Measurements from ENCODE around the gene RO60. TPM values are rescaled to one million over a fixed set of nuclear protein-coding genes. Genes with fewer than 3 reads are reported as not detected.

RO60 gene
- total RNA-seq (10 to 100 TPM; 95.8 to 96.3 TPM), polyA plus RNA-seq (ENCODE audit: insufficient read depth, low read depth, low replicate concordance) (26.7 TPM)
- long read RNA-seq, donor 1, full-length matches to known transcripts, result 7 of 7 reads
- long read RNA-seq, donor 1, partial matches to known transcripts, result 0 of 7 reads
- long read RNA-seq, donor 1, other reads (novel, unspliced or antisense), result 0 of 7 reads
- long read RNA-seq, donor 2, result 0 reads

- peak; percentile 58 for TF ChIP-seq POLR2A (IDR thresholded peaks at IDR 0.05)
- TF ChIP-seq CTCF (IDR thresholded peaks at IDR 0.05), result peak in 1 of 3 experiments; percentile 6
- Histone ChIP-seq H3K4me1 (peaks cover 21% of the 10 kb centered on the region), H3K9me3 (no peaks in the 10 kb centered on the region), H3K27me3 (no peaks in the 10 kb centered on the region), H3K27ac (peak within 1 kb of the TSS; percentile 95 to 97), H3K4me3 (peak within 1 kb of the TSS; percentile 91 to 96), H3K36me3 (ENCODE audit: low read depth, missing control alignments) (no peaks in the 10 kb centered on the region)
- intact Hi-C loops (cut with DNase I; ENCODE audit: low total_unique reads), result loop anchor here (1.0 kb wide), 1 partner anchor 63 kb away; the partner anchor contains the start of gene CDC73
- WGBS, 2 donors, result 0 to 2% methylated on average over 18 to 73 of the region's 74 CpGs
- DNase-seq, result peak; percentile 98
Observed at GRCh38 chr1:193059282-193060114, at the start of gene RO60, which contains the start of gene UCHL5. TSS of gene RO60 (plus strand) at chr1:193059612. CDS start at chr1:193069055, 9,443 bp downstream. TSS of gene UCHL5 (minus strand) at chr1:193059360. CDS start at chr1:193059260, 100 bp downstream.

GRCh38 chr1:193011406-193011805, 48.0 kb upstream of the RO60 start:
- Histone ChIP-seq H3K4me1 (no peaks in the 10 kb centered on the region), H3K27me3 (no peaks in the 10 kb centered on the region), H3K36me3 (ENCODE audit: low read depth, missing control alignments) (no peaks in the 10 kb centered on the region), H3K9me3 (no peaks in the 10 kb centered on the region), H3K27ac (no peak overlapping the region), H3K4me3 (no peak overlapping the region)
- WGBS, 2 donors, result 92 to 97% methylated on average over 1 of the region's 1 CpG
- no peak for DNase-seq
- intact Hi-C loops (cut with DNase I; ENCODE audit: low total_unique reads), result no loop called here
- no peak for TF ChIP-seq CTCF (IDR thresholded peaks at IDR 0.05)
- TF ChIP-seq POLR2A (IDR thresholded peaks at IDR 0.05), result no peak

GRCh38 chr1:193013005-193013404, 46.4 kb upstream of the RO60 start:
- DNase-seq, result no peak
- no peak overlapping the region for H3K27ac ChIP-seq
- no peaks in the 10 kb centered on the region for H3K4me1 ChIP-seq
- H3K27me3 ChIP-seq, result no peaks in the 10 kb centered on the region
- no peaks in the 10 kb centered on the region for H3K36me3 ChIP-seq (ENCODE audit: low read depth, missing control alignments)
- TF ChIP-seq CTCF (IDR thresholded peaks at IDR 0.05), result no peak
- TF ChIP-seq POLR2A (IDR thresholded peaks at IDR 0.05), result no peak
- no peaks in the 10 kb centered on the region for H3K9me3 ChIP-seq
- intact Hi-C loops (cut with DNase I; ENCODE audit: low total_unique reads), result no loop called here
- no peak overlapping the region for H3K4me3 ChIP-seq
- 55 to 57% methylated on average over 2 of the region's 2 CpGs for WGBS, 2 donors

- intact Hi-C loops (cut with DNase I; ENCODE audit: low total_unique reads), result no loop called here
- Histone ChIP-seq H3K9me3 (no peaks in the 10 kb centered on the region), H3K27ac (no peak overlapping the region), H3K27me3 (no peaks in the 10 kb centered on the region), H3K4me1 (no peaks in the 10 kb centered on the region), H3K36me3 (ENCODE audit: low read depth, missing control alignments) (no peaks in the 10 kb centered on the region), H3K4me3 (no peak overlapping the region)
- TF ChIP-seq POLR2A (IDR thresholded peaks at IDR 0.05), result no peak
- TF ChIP-seq CTCF (IDR thresholded peaks at IDR 0.05), result no peak
- DNase-seq, result no peak
- 69 to 71% methylated on average over 7 of the region's 7 CpGs for WGBS, 2 donors
Observed at GRCh38 chr1:193013707-193014106, 45.7 kb upstream of the RO60 start.
